Suprapubic skin (tissue), 4 donors: ENCODE measurements around the gene DOHH. TPM values are rescaled to one million over a fixed set of nuclear protein-coding genes. Genes with fewer than 3 reads are reported as not detected.

Source experiments
- DNase-seq, 2 donors: peaks; one replicate each; pipeline ENCODE4 v3.0.0-alpha.2; 2019; ENCODE audit warnings: low spot score in 2 of 2
- H3K27ac ChIP-seq: fragments of 200-600 bp; sonication (generic); one replicate; pipeline ENCODE4 v1.5.1; 2019
- H3K27me3 ChIP-seq: fragments of 200-600 bp; sonication (generic); one replicate; pipeline ENCODE4 v1.5.1; 2019
- H3K36me3 ChIP-seq: fragments of 200-600 bp; sonication (generic); one replicate; pipeline ENCODE4 v1.5.1; 2019
- H3K4me1 ChIP-seq: fragments of 200-600 bp; sonication (generic); one replicate; pipeline ENCODE4 v1.5.1; 2019
- H3K4me3 ChIP-seq: fragments of 200-600 bp; sonication (generic); one replicate; pipeline ENCODE4 v1.5.1; 2019; ENCODE audit warnings: mild to moderate bottlenecking
- H3K9me3 ChIP-seq: fragments of 200-600 bp; sonication (generic); one replicate; pipeline ENCODE4 v1.5.1; 2019
- CTCF ChIP-seq, 2 donors: fragments of 200-600 bp in 1 of 2; fragments of 450-650 bp in 1 of 2; sonication (generic) in 1 of 2; IDR thresholded peaks; one replicate each; pipeline ENCODE4 v1.5.1; 2016 to 2019; ENCODE audit warnings: antibody characterized with exemption in 2 of 2, mild to moderate bottlenecking in 1 of 2, moderate library complexity in 1 of 2
- EP300 ChIP-seq: sonication (generic); formaldehyde crosslinking; IDR thresholded peaks from one replicate; pipeline ENCODE4 v1.6.1; 2017; ENCODE audit warnings: antibody characterized with exemption
- POLR2A ChIP-seq, 2 donors: fragments of 450-650 bp; IDR thresholded peaks; one replicate each; pipeline ENCODE4 v1.6.1; 2017; ENCODE audit warnings: antibody characterized with exemption in 2 of 2, mild to moderate bottlenecking in 2 of 2, moderate library complexity in 2 of 2
- POLR2AphosphoS5 ChIP-seq, 3 donors: sonication (generic); formaldehyde crosslinking; IDR thresholded peaks; one replicate each; pipeline ENCODE4 v1.6.1; 2017; ENCODE audit warnings: antibody characterized with exemption in 3 of 3
- WGBS: methylation state at CpG from one replicate; pipeline ENCODE4 v1.1.5; 2018; 5-methylcytosine and 5-hydroxymethylcytosine counted together
- total RNA-seq, 4 donors: library from RNA; depleted of rRNA; stranded (reverse); fragments of >200 nt; gene quantifications; one replicate each; pipeline ENCODE4 v1.1.0, GENCODE V29; 2016

The DOHH gene
- total RNA-seq, 4 donors from 2014 or later, result 10.9 to 21.7 (median 17.9) TPM

GRCh38 chr19:3481241-3482090 is 19.0 kb downstream of the DOHH start:
- no peaks in the 10 kb centered on the region for H3K36me3 ChIP-seq
- no peak for DNase-seq
- no peaks in the 10 kb centered on the region for H3K9me3 ChIP-seq
- no peak overlapping the region for H3K27ac ChIP-seq
- TF ChIP-seq CTCF (IDR thresholded peaks at IDR 0.05) (no peak), POLR2AphosphoS5 (IDR thresholded peaks at IDR 0.05) (no peak), EP300 (no peak), POLR2A (IDR thresholded peaks at IDR 0.05) (no peak)
- peaks cover 59% of the 10 kb centered on the region for H3K27me3 ChIP-seq
- 75% methylated on average over 18 of the region's 38 CpGs for WGBS
- no peak overlapping the region for H3K4me3 ChIP-seq
- no peaks in the 10 kb centered on the region for H3K4me1 ChIP-seq

- no peak for TF ChIP-seq CTCF (IDR thresholded peaks at IDR 0.05)
- no peak for TF ChIP-seq POLR2AphosphoS5 (IDR thresholded peaks at IDR 0.05)
- TF ChIP-seq POLR2A (IDR thresholded peaks at IDR 0.05), result no peak
- TF ChIP-seq EP300, result no peak
- no peak within 1 kb of the TSS for H3K4me3 ChIP-seq
- peaks cover 59% of the 10 kb centered on the region for H3K27me3 ChIP-seq
- 83% methylated on average over 9 of the region's 27 CpGs for whole genome bisulfite sequencing
- H3K4me1 ChIP-seq, result no peaks in the 10 kb centered on the region
- DNase-seq, result no peak
- no peaks in the 10 kb centered on the region for H3K9me3 ChIP-seq
- no peaks in the 10 kb centered on the region for H3K36me3 ChIP-seq
- H3K27ac ChIP-seq, result no peak within 1 kb of the TSS
These were observed 19.9 kb downstream of the DOHH start, which contains the start of gene SMIM24 for GRCh38 chr19:3480383-3481091. Gene SMIM24, minus strand, starts transcription at chr19:3480525. Its CDS starts 62 bp downstream, at chr19:3480463.

- no peaks in the 10 kb centered on the region for H3K9me3 ChIP-seq
- TF ChIP-seq EP300, result no peak
- no peak for TF ChIP-seq CTCF (IDR thresholded peaks at IDR 0.05)
- no peak for TF ChIP-seq POLR2AphosphoS5 (IDR thresholded peaks at IDR 0.05)
- TF ChIP-seq POLR2A (IDR thresholded peaks at IDR 0.05), result no peak
- H3K4me3 ChIP-seq, result no peak overlapping the region
- peaks cover 54% of the 10 kb centered on the region for H3K27me3 ChIP-seq
- no peak for DNase-seq
- H3K36me3 ChIP-seq, result no peaks in the 10 kb centered on the region
- H3K4me1 ChIP-seq, result no peaks in the 10 kb centered on the region
- WGBS, result 26% methylated on average over 8 of the region's 9 CpGs
- no peak overlapping the region for H3K27ac ChIP-seq
These were observed 20.6 kb downstream of the DOHH start for GRCh38 chr19:3479834-3480215.

- Histone ChIP-seq H3K4me3 (no peak overlapping the region), H3K4me1 (no peaks in the 10 kb centered on the region), H3K9me3 (no peaks in the 10 kb centered on the region), H3K27ac (no peak overlapping the region), H3K36me3 (no peaks in the 10 kb centered on the region), H3K27me3 (peaks cover 49% of the 10 kb centered on the region)
- TF ChIP-seq EP300, result no peak
- TF ChIP-seq POLR2A (IDR thresholded peaks at IDR 0.05), result no peak
- TF ChIP-seq CTCF (IDR thresholded peaks at IDR 0.05), result no peak
- TF ChIP-seq POLR2AphosphoS5 (IDR thresholded peaks at IDR 0.05), result no peak
- DNase-seq, result peak in 1 of 2 donors; percentile 63
- WGBS, result 12% methylated on average over 7 of the region's 7 CpGs
These were observed 21.2 kb downstream of the DOHH start for GRCh38 chr19:3479177-3479833.
